Measurements from ENCODE around the gene MED29. TPM values are rescaled to one million over a fixed set of nuclear protein-coding genes. Genes with fewer than 3 reads are reported as not detected.

The MED29 gene
- total and polyA plus RNA-seq, 2 of the 4 experiments (the other 2 are of a cell fraction): 17.6 to 28.8 TPM

- H3K27ac ChIP-seq (ENCODE audit: insufficient read depth, low read length): no peak overlapping the region
- TF ChIP-seq USF2 (IDR thresholded peaks at IDR 0.05; ENCODE audit: low read depth, low read length): no peak
- TF ChIP-seq BHLHE40 (IDR thresholded peaks at IDR 0.05; ENCODE audit: low read depth, low read length): no peak
- no peak for TF ChIP-seq FOS (IDR thresholded peaks at IDR 0.05; ENCODE audit: low read depth, low read length)
- no peak for TF ChIP-seq SMC3 (IDR thresholded peaks at IDR 0.05; ENCODE audit: low read depth, low read length)
- no peak for TF ChIP-seq NFE2L2 (IDR thresholded peaks at IDR 0.05; ENCODE audit: low read depth, low read length)
- TF ChIP-seq MAFK (IDR thresholded peaks at IDR 0.05; ENCODE audit: low read depth, low read length): no peak
- TF ChIP-seq POLR2A (IDR thresholded peaks at IDR 0.05; ENCODE audit: low read depth, low read length): no peak
- TF ChIP-seq MXI1 (IDR thresholded peaks at IDR 0.05; ENCODE audit: borderline replicate concordance, low read depth, low read length): no peak
- TF ChIP-seq RFX5 (IDR thresholded peaks at IDR 0.05; ENCODE audit: low read depth, low read length): no peak
- H4K5ac ChIP-seq (ENCODE audit: low read depth, low read length): no peak overlapping the region
- peaks cover 0 to 17% of the 10 kb centered on the region in 2 experiments; a peak in 2 of 4 replicates for H3K79me1 ChIP-seq (ENCODE audit: low read depth in 1 of 2, low read length in 2 of 2)
- H2AFZ ChIP-seq (replicated peaks; ENCODE audit: low read length, poor library complexity): peak overlapping the region; percentile 15
- H3K4me1 ChIP-seq (ENCODE audit: control insufficient read depth, insufficient read depth, low read length): no peaks in the 10 kb centered on the region
- H3K4me3 ChIP-seq (ENCODE audit: insufficient read depth, low read depth, low read length): no peak overlapping the region
- H3K9me3 ChIP-seq (ENCODE audit: control insufficient read depth, insufficient read depth, low read length): no peaks in the 10 kb centered on the region
- in situ Hi-C loops (cut with MboI; ENCODE audit: low sequenced_read_pairs) (no loop called here), intact Hi-C loops (cut with micrococcal nuclease) (no loop called here), dilution Hi-C loops (cut with HindIII; ENCODE audit: low sequenced_read_pairs, unreplicated experiment) (no loop called here)
- no peak overlapping the region for H4K8ac ChIP-seq (ENCODE audit: low read depth in 2 of 2, low read length in 2 of 2)
- H2AK5ac ChIP-seq (ENCODE audit: low read depth, low read length): no peak overlapping the region
- H4K20me1 ChIP-seq (ENCODE audit: insufficient read depth, low read length): peaks cover 4% of the 10 kb centered on the region
- H3K36me3 ChIP-seq (ENCODE audit: control insufficient read depth, insufficient read depth, low read length): peaks cover 83% of the 10 kb centered on the region
- no TSS peak for BruUV-seq (replicated peaks)
- H3K4me2 ChIP-seq (ENCODE audit: low read depth, low read length): no peak overlapping the region
- no peak overlapping the region for H2BK120ac ChIP-seq (ENCODE audit: low read depth, low read length)
- DNase-seq (no peak), ATAC-seq (ENCODE audit: low read depth) (peak; percentile 25; the same call in 1 of the 2 replicates)
- no peak overlapping the region for H2BK20ac ChIP-seq (ENCODE audit: low read depth, low read length)
- H3K9me1 ChIP-seq (ENCODE audit: insufficient read depth, low read length): peaks cover 4% of the 10 kb centered on the region; the same call in 1 of the 2 replicates
- no peak overlapping the region for H3K14ac ChIP-seq (replicated peaks; ENCODE audit: low read depth, low read length)
- no peak overlapping the region for H2BK5ac ChIP-seq (ENCODE audit: low read depth, low read length, poor library complexity, severe bottlenecking)
- no peaks in the 10 kb centered on the region for H3K27me3 ChIP-seq (ENCODE audit: control insufficient read depth, insufficient read depth, low read length)
- WGBS, 2 experiments (ENCODE audit: extremely low coverage in 2 of 2, insufficient read length in 1 of 2): 91% methylated on average over 6 of the region's 10 CpGs; no CpG with 5 or more reads in 1 of the 2 experiments
- no peak overlapping the region for H2BK15ac ChIP-seq (ENCODE audit: low read depth, low read length)
- H2AK9ac ChIP-seq (replicated peaks; ENCODE audit: low read depth, low read length, poor library complexity): no peak overlapping the region
- no peak overlapping the region for H3K23ac ChIP-seq (ENCODE audit: low read depth, low read length)
- no peak overlapping the region for H4K91ac ChIP-seq (ENCODE audit: insufficient read depth, low read depth, low read length)
- no peak overlapping the region for H3K18ac ChIP-seq (ENCODE audit: low read depth, low read length)
- ChIA-PET POLR2A (ENCODE audit: unreplicated experiment) (no interaction called here), CTCF (no interaction called here)
- H3K56ac ChIP-seq (ENCODE audit: extremely low read depth, insufficient read depth, low read length): no peak overlapping the region
- H3K4ac ChIP-seq (ENCODE audit: low read depth, low read length): no peak overlapping the region
- H3K9ac ChIP-seq (ENCODE audit: low read depth, low read length): no peak overlapping the region
These were observed 9.1 kb upstream of the MED29 start for GRCh38 chr19:39381910-39382611.
